Transverse colon (tissue), 4 donors: Measurements from ENCODE around the gene MFSD12.

Experiments
- EP300 ChIP-seq: sonication (generic); formaldehyde crosslinking; IDR thresholded peaks from one replicate; pipeline ENCODE4 v1.6.1; 2017; ENCODE audit warnings: antibody characterized with exemption, low read depth
- POLR2A ChIP-seq: fragments of 450-650 bp; IDR thresholded peaks from one replicate; pipeline ENCODE4 v1.6.1; 2016; ENCODE audit warnings: antibody characterized with exemption, mild to moderate bottlenecking, moderate library complexity
- POLR2AphosphoS5 ChIP-seq, 3 donors: sonication (generic); formaldehyde crosslinking; IDR thresholded peaks; one replicate each; pipeline ENCODE4 v1.6.1; 2016; ENCODE audit warnings: antibody characterized with exemption in 3 of 3
- TF ChIP-seq, protein P1 (sequence below), 5 experiments: fragments of 200-600 bp in 3 of 5; fragments of 450-650 bp in 2 of 5; sonication (generic) in 3 of 5; IDR thresholded peaks; 1 replicate in 2 of 5; 2 replicates in 3 of 5; pipeline ENCODE4 v1.5.1; 2016 to 2017; ENCODE audit warnings: antibody characterized with exemption in 5 of 5, inconsistent platforms in 3 of 5, mild to moderate bottlenecking in 2 of 5, moderate library complexity in 1 of 5

DNA sequence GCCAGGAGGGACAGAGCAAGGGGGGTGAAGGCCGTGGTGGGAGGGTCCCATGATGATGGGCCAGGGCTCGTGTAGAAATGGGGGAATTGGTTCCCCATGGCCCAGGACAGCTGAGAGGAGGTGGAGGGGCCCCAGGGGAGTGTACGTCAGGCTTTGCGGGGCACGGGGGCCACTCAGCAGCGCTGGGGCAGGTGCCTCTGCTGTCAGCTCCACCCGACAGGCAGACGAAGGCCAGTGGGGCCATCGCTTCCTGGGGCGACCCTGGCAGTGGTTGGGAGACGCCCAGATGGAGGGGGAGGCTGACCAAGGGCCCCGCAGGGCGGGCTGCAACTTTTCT lies 20.3 kb downstream of the MFSD12 start:
- TF ChIP-seq EP300: no peak
- TF ChIP-seq, protein P1, sequence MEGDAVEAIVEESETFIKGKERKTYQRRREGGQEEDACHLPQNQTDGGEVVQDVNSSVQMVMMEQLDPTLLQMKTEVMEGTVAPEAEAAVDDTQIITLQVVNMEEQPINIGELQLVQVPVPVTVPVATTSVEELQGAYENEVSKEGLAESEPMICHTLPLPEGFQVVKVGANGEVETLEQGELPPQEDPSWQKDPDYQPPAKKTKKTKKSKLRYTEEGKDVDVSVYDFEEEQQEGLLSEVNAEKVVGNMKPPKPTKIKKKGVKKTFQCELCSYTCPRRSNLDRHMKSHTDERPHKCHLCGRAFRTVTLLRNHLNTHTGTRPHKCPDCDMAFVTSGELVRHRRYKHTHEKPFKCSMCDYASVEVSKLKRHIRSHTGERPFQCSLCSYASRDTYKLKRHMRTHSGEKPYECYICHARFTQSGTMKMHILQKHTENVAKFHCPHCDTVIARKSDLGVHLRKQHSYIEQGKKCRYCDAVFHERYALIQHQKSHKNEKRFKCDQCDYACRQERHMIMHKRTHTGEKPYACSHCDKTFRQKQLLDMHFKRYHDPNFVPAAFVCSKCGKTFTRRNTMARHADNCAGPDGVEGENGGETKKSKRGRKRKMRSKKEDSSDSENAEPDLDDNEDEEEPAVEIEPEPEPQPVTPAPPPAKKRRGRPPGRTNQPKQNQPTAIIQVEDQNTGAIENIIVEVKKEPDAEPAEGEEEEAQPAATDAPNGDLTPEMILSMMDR (IDR thresholded peaks at IDR 0.05): no peak
- TF ChIP-seq POLR2A: no peak
- TF ChIP-seq POLR2AphosphoS5 (IDR thresholded peaks at IDR 0.05): no peak
